Smooth muscle cell (in vitro differentiated cells): ENCODE measurements around the gene ADIPOR2. TPM values are rescaled to one million over a fixed set of nuclear protein-coding genes. Genes with fewer than 3 reads are reported as not detected.

ENCODE experiments used
- DNase-seq: peaks from one replicate; lab custom pipeline; 2025; ENCODE audit not compliant: unreplicated experiment; lab: John Stamatoyannopoulos, UW
- H2AFZ ChIP-seq: fragments of 200-600 bp; sonication (generic); 2 replicates; pipeline ENCODE4 v1.6.0; 2016; ENCODE audit warnings: antibody characterized with exemption, low read depth, mild to moderate bottlenecking
- H3F3A ChIP-seq: fragments of 200-600 bp; sonication (generic); 2 replicates; pipeline ENCODE4 v1.6.0; 2017; ENCODE audit warnings: antibody characterized with exemption, low read depth
- H3K27ac ChIP-seq: fragments of 200-600 bp; sonication (generic); 2 replicates; pipeline ENCODE4 v1.5.1; 2016; ENCODE audit warnings: low read depth, mild to moderate bottlenecking
- H3K27me3 ChIP-seq: fragments of 200-600 bp; sonication (generic); 2 replicates; pipeline ENCODE4 v1.6.1; 2016; ENCODE audit warnings: low read depth, mild to moderate bottlenecking
- H3K36me3 ChIP-seq: fragments of 200-600 bp; sonication (generic); 2 replicates; pipeline ENCODE4 v1.5.1; 2016; ENCODE audit warnings: low read depth
- H3K4me1 ChIP-seq: fragments of 200-600 bp; sonication (generic); 2 replicates; pipeline ENCODE4 v1.5.1; 2016; ENCODE audit warnings: low read depth
- H3K4me2 ChIP-seq: fragments of 200-600 bp; sonication (generic); 2 replicates; pipeline ENCODE4 v1.6.0; 2016; ENCODE audit warnings: mild to moderate bottlenecking
- H3K4me3 ChIP-seq: fragments of 200-600 bp; sonication (generic); 2 replicates; pipeline ENCODE4 v1.5.1; 2016; ENCODE audit warnings: mild to moderate bottlenecking
- H3K79me2 ChIP-seq: fragments of 200-600 bp; sonication (generic); 2 replicates; pipeline ENCODE4 v1.6.0; 2016; ENCODE audit warnings: low read depth, mild to moderate bottlenecking
- H3K9ac ChIP-seq: fragments of 200-600 bp; sonication (generic); 2 replicates; pipeline ENCODE4 v1.6.0; 2016; ENCODE audit warnings: low read depth
- H3K9me3 ChIP-seq: fragments of 200-600 bp; sonication (generic); replicated peaks from 2 replicates; pipeline ENCODE4 v1.5.1; 2016; ENCODE audit warnings: low read depth
- H4K20me1 ChIP-seq: fragments of 200-600 bp; sonication (generic); 2 replicates; pipeline ENCODE4 v1.6.0; 2016; ENCODE audit warnings: low read depth
- CTCF ChIP-seq: fragments of 200-600 bp; sonication (generic); IDR thresholded peaks from 2 replicates; pipeline ENCODE4 v1.5.1; 2017; ENCODE audit warnings: borderline replicate concordance, mild to moderate bottlenecking, antibody characterized with exemption; ENCODE audit not compliant: insufficient read depth, poor library complexity, severe bottlenecking
- WGBS: methylation state at CpG from one replicate; pipeline ENCODE4 v1.1.7; 2016; ENCODE audit warnings: low lambda C conversion rate; 5-methylcytosine and 5-hydroxymethylcytosine counted together
- polyA plus RNA-seq: library from polyadenylated mRNA; unstranded; fragments of >200 nt; fragmentation: Nextera tagmentation; extraction: Ambion mirVana; gene quantifications from 2 replicates; pipeline ENCODE4 v1.2.1, GENCODE V29; 2016
- total RNA-seq: library from RNA; depleted of rRNA; stranded (reverse); fragments of >200 nt; gene quantifications from 2 replicates; pipeline ENCODE4 v1.2.3, GENCODE V29; 2014

The ADIPOR2 gene
- total and polyA plus RNA-seq, 2 experiments from 2014 or later: 7.0 to 34.1 TPM

DNA sequence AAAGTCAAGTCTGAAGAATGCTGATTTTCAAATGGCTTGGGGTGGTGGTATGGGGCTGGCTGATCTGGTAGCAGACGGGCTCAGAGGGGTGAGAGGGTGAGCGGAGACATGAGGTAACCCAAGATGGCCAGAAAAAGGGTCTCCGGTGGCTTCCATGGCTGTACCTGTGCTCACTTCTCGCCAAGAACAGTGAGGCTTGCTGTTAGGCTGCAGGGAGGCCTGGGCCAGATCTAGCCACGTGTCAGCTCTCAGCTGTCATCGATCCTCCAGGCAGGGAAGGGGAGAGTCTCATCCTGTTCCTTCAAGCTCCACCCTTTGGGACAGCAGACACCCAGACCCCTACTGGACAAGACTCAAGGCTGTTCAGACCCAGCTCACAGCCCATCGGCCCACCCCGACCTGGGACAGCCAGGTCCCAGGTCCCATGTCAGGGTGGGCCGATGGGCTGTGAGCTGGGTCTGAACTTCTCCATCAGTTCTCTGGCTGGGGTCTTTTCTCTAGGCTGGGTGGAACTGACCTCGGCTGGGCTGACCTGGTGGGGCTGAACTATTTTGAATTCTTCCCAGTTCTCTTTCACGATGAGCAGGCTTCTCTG, 138.5 kb downstream of the ADIPOR2 start:
- Histone ChIP-seq H3K27ac (no peak overlapping the region), H3K79me2 (no peaks in the 10 kb centered on the region), H4K20me1 (no peaks in the 10 kb centered on the region), H3K36me3 (no peaks in the 10 kb centered on the region), H3K4me1 (no peaks in the 10 kb centered on the region), H3K4me3 (no peak overlapping the region), H3K4me2 (no peak overlapping the region), H2AFZ (no peak overlapping the region), H3K9me3 (no peaks in the 10 kb centered on the region), H3K9ac (no peak overlapping the region), H3F3A (no peaks in the 10 kb centered on the region), H3K27me3 (peaks cover 27% of the 10 kb centered on the region)
- DNase-seq: no peak
- WGBS: 83% methylated on average over 11 of the region's 11 CpGs
- no peak for TF ChIP-seq CTCF

- Histone ChIP-seq H3F3A (no peaks in the 10 kb centered on the region), H3K79me2 (no peaks in the 10 kb centered on the region), H2AFZ (no peak overlapping the region), H3K36me3 (no peaks in the 10 kb centered on the region), H3K9me3 (no peaks in the 10 kb centered on the region), H3K4me2 (no peak overlapping the region), H3K27ac (no peak overlapping the region), H3K27me3 (peaks cover 27% of the 10 kb centered on the region), H4K20me1 (no peaks in the 10 kb centered on the region), H3K4me3 (no peak overlapping the region), H3K9ac (no peak overlapping the region), H3K4me1 (no peaks in the 10 kb centered on the region)
- WGBS: 68% methylated on average over 3 of the region's 3 CpGs
- no peak for DNase-seq
- no peak for TF ChIP-seq CTCF
Observed at GRCh38 chr12:1830401-1830845, 139.6 kb downstream of the ADIPOR2 start.

GRCh38 chr12:1830981-1831963, 140.4 kb downstream of the ADIPOR2 start:
- 34% methylated on average over 34 of the region's 34 CpGs for WGBS
- no peaks in the 10 kb centered on the region for H3K4me1 ChIP-seq
- no peak overlapping the region for H3K27ac ChIP-seq
- no peak overlapping the region for H2AFZ ChIP-seq
- peaks cover 27% of the 10 kb centered on the region for H3K27me3 ChIP-seq
- H3K9me3 ChIP-seq: no peaks in the 10 kb centered on the region
- DNase-seq: peak; percentile 29
- no peak overlapping the region for H3K9ac ChIP-seq
- H3K4me3 ChIP-seq: no peak overlapping the region
- no peak overlapping the region for H3K4me2 ChIP-seq
- H3F3A ChIP-seq: no peaks in the 10 kb centered on the region
- no peak for TF ChIP-seq CTCF
- no peaks in the 10 kb centered on the region for H3K79me2 ChIP-seq
- H4K20me1 ChIP-seq: no peaks in the 10 kb centered on the region
- no peaks in the 10 kb centered on the region for H3K36me3 ChIP-seq
